ENCODE data around the gene MTRF1L.

Gene MTRF1L

GRCh38 chr6:153002613-153003365, at the start of gene MTRF1L:
Gene MTRF1L, minus strand, starts transcription at chr6:153002709. Its CDS starts 24 bp downstream, at chr6:153002685.
- peak; percentile 77 to 78 for DNase-seq

GRCh38 chr6:153051801-153052200, 49.3 kb upstream of the MTRF1L start:
- DNase-seq = no peak

GRCh38 chr6:153048631-153049030, 46.1 kb upstream of the MTRF1L start:
- no peak for DNase-seq

- DNase-seq = no peak
Measured at GRCh38 chr6:153047386-153047785, 44.9 kb upstream of the MTRF1L start.

GRCh38 chr6:153045271-153045670, 42.8 kb upstream of the MTRF1L start:
- no peak for DNase-seq

GRCh38 chr6:153044295-153044694, 41.8 kb upstream of the MTRF1L start:
- DNase-seq = no peak

- DNase-seq = no peak
Measured at GRCh38 chr6:153043719-153044118, 41.2 kb upstream of the MTRF1L start.

- no peak for DNase-seq
Measured at GRCh38 chr6:153038378-153039057, 36.0 kb upstream of the MTRF1L start.

- DNase-seq = no peak
Measured at GRCh38 chr6:153034139-153034538, 31.6 kb upstream of the MTRF1L start.

- no peak for DNase-seq
Measured at GRCh38 chr6:153032255-153032882, 29.9 kb upstream of the MTRF1L start.

- DNase-seq = no peak
Measured at GRCh38 chr6:153031335-153031955, 28.9 kb upstream of the MTRF1L start.

- DNase-seq = no peak
Measured at GRCh38 chr6:153028963-153029362, 26.5 kb upstream of the MTRF1L start.

GRCh38 chr6:153028286-153028685, 25.8 kb upstream of the MTRF1L start:
- DNase-seq = no peak

- DNase-seq = no peak
Measured at GRCh38 chr6:153027480-153027879, 25.0 kb upstream of the MTRF1L start.

GRCh38 chr6:153024709-153025017, 22.2 kb upstream of the MTRF1L start:
- no peak for DNase-seq

- peak; percentile 24 to 26 for DNase-seq
Measured at GRCh38 chr6:153023977-153024708, 21.6 kb upstream of the MTRF1L start.

GRCh38 chr6:153018355-153018754, 15.8 kb upstream of the MTRF1L start:
- no peak for DNase-seq

GRCh38 chr6:153016846-153017245, 14.3 kb upstream of the MTRF1L start:
- no peak for DNase-seq

GRCh38 chr6:153015094-153015640, 12.7 kb upstream of the MTRF1L start:
- no peak for DNase-seq

- DNase-seq = no peak
Measured at GRCh38 chr6:153013438-153013837, 10.9 kb upstream of the MTRF1L start.

- no peak for DNase-seq
Measured at GRCh38 chr6:153012856-153013255, 10.3 kb upstream of the MTRF1L start.

- DNase-seq = no peak
Measured at GRCh38 chr6:153003366-153003690, 819 bp upstream of the MTRF1L start.

All from activated CD4-positive, alpha-beta T cell treated with anti-CD3 and anti-CD28 coated beads, Interleukin-2, amount 50 U/mL, for 4 hours (primary cell).